Dermis microvascular lymphatic vessel endothelial cell (primary cell): ENCODE data around the gene SYMPK. TPM values are rescaled to one million over a fixed set of nuclear protein-coding genes. Genes with fewer than 3 reads are reported as not detected.
A peak's percentile ranks its signal among the peaks of the same experiment; 100 is the strongest.

Experiments
- DNase-seq, 2 donors: peaks; one replicate each; pipeline versions ENCODE4 v3.0.0 to v3.0.0-alpha.2; 2010; ENCODE audit warnings: low read depth in 2 of 2
- total RNA-seq: library from RNA; depleted of rRNA; stranded (reverse); fragments of >200 nt; gene quantifications from 2 replicates; pipeline ENCODE4 v1.2.1, GENCODE V29; 2014

SYMPK gene
- total RNA-seq, 1 donor from 2014 or later = 22.1 TPM

- DNase-seq = peak in 1 of 2 donors; percentile 16
Measured at GRCh38 chr19:45766869-45767346, 96.0 kb downstream of the SYMPK start.

GRCh38 chr19:45766296-45766868 lies 96.6 kb downstream of the SYMPK start:
- no peak for DNase-seq

DNA sequence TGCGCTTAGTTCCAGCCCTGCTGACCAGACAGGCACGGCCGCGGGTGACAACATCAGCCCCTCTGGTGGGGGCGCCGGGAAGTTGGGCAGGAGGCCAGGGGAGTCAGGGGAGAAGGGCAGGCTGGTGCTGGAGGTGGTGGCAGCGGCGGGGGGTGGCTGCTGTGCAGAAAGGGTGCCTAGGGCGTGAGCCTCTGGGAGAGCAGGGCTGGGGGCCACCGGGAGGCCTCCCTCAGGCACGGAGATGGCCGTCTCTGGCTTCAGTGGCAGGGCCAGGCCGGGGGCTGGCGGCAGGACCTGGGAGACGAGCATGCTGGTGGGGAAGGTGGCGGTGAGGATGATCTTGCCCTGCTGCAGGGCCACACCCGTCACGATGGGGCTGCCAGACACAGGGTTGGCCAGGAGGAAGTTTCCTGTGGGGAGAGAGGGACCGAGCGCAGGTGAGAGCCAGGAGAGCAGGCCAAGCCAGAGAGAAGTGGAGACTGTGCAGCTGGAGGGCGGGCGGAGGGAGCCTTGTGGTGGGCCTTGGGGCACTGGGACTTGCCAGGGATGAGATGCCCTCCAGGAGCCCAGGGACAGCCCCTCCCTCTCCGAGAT lies 97.1 kb downstream of the SYMPK start:
- no peak for DNase-seq

Other genes with a start within 250 kb of the SYMPK start
- 11.1 and 15.7 TPM in 2 replicates for gene EML2, start 223.8 kb downstream of the SYMPK start, total RNA-seq
- 0.13 TPM in 1 of 2 replicates, not detected in the other for gene GIPR, start 194.9 kb downstream of the SYMPK start, total RNA-seq
- 222 and 396 TPM in 2 replicates for gene SNRPD2, start 171.2 kb downstream of the SYMPK start, total RNA-seq
- gene QPCTL, start 170.5 kb downstream of the SYMPK start, total RNA-seq = 8.3 and 11.7 TPM in 2 replicates
- 3.2 and 5.4 TPM in 2 replicates for gene FBXO46, start 132.3 kb downstream of the SYMPK start, total RNA-seq
- not detected in 2 replicates for gene MEIOSIN, start 129.7 kb downstream of the SYMPK start, total RNA-seq
- 4.0 and 5.4 TPM in 2 replicates for gene SIX5, start 93.9 kb downstream of the SYMPK start, total RNA-seq
- gene DMPK, start 80.7 kb downstream of the SYMPK start, total RNA-seq = 5.0 and 8.0 TPM in 2 replicates
- 15.8 and 22.3 TPM in 2 replicates for gene DMWD, start 70.3 kb downstream of the SYMPK start, total RNA-seq
- under 0.01 TPM in 2 replicates for gene RSPH6A, start 47.8 kb downstream of the SYMPK start, total RNA-seq
- gene FOXA3, start 1.2 kb upstream of the SYMPK start, total RNA-seq = 0.13 TPM in 1 of 2 replicates, not detected in the other
- 14.9 and 24.5 TPM in 2 replicates for gene IRF2BP1, start 23.0 kb upstream of the SYMPK start, total RNA-seq
- 0.64 and 1.8 TPM in 2 replicates for gene MYPOP, start 39.5 kb upstream of the SYMPK start, total RNA-seq
- gene NANOS2, start 51.6 kb upstream of the SYMPK start, total RNA-seq = not detected in 2 replicates
- 5.1 and 7.8 TPM in 2 replicates for gene NOVA2, start 110.7 kb upstream of the SYMPK start, total RNA-seq
- gene CCDC61, start 132.3 kb upstream of the SYMPK start, total RNA-seq = 4.6 and 5.2 TPM in 2 replicates
- gene PGLYRP1, start 159.9 kb upstream of the SYMPK start, total RNA-seq = not detected in 2 replicates
- not detected in 2 replicates for gene IGFL4, start 177.9 kb upstream of the SYMPK start, total RNA-seq